ENCODE measurements around the gene SEMA5A.

DNA sequence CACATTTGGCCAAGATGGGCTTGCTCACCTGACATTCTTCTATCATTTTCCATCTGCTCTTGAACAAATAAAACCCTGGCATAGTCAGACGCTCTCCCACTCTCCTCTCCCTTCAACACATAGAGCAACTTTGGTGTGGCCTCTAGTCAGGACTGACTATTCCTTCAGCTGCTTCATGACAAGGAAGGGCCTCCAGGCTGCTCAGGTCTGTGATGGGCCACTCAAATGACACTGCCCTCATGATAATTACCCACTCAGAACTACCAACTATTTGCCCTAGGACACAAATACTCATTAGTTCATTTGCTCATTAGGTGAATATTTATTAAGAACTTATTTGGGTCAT, 376.3 kb downstream of the SEMA5A start:
- TF ChIP-seq POLR2AphosphoS5 (IDR thresholded peaks at IDR 0.05; ENCODE audit: low read depth, low read length): no peak
- TF ChIP-seq POLR2A (IDR thresholded peaks at IDR 0.05; ENCODE audit: low read depth, low read length): no peak

Measured in GM12892 (cell line).